Mesenchymal stem cell (in vitro differentiated cells and primary cell): Measurements from ENCODE around the gene MS4A6A.
"Not testable (repeated sequence)": the region's sequence is repeated elsewhere in the genome, so short reads cannot be mapped to it uniquely, and the experiment has no call there.

Source experiments
- DNase-seq: peaks from one replicate; pipeline ENCODE4 v3.0.0-alpha.2; 2013
- H2AFZ ChIP-seq: one replicate; pipeline ENCODE4 v1.6.1; 2013; ENCODE audit warnings: low read depth, mild to moderate bottlenecking, control low read depth, inconsistent platforms, low read length, moderate library complexity
- H2AK5ac ChIP-seq: 2 replicates; pipeline ENCODE4 v1.6.1; 2013; ENCODE audit warnings: low read length, moderate library complexity, mild to moderate bottlenecking, inconsistent platforms; ENCODE audit not compliant: severe bottlenecking
- H2BK120ac ChIP-seq: one replicate; pipeline ENCODE4 v1.6.1; 2013; ENCODE audit warnings: low read depth, mild to moderate bottlenecking, inconsistent platforms, low read length, moderate library complexity
- H2BK12ac ChIP-seq, 2 experiments: one replicate each; pipeline ENCODE4 v1.6.1; 2013; ENCODE audit warnings: inconsistent platforms in 2 of 2, low read length in 2 of 2, mild to moderate bottlenecking in 2 of 2, moderate library complexity in 2 of 2, control low read depth in 1 of 2
- H2BK15ac ChIP-seq: one replicate; pipeline ENCODE4 v1.6.1; 2013; ENCODE audit warnings: mild to moderate bottlenecking, low read depth, inconsistent platforms; ENCODE audit not compliant: poor library complexity, severe bottlenecking
- H2BK5ac ChIP-seq: 2 replicates; pipeline ENCODE4 v1.6.1; 2013; ENCODE audit warnings: low read depth, mild to moderate bottlenecking, low read length, control low read depth, inconsistent platforms; ENCODE audit not compliant: poor library complexity, severe bottlenecking
- H3K14ac ChIP-seq, 2 experiments: one replicate each; pipeline ENCODE4 v1.6.1; 2013; ENCODE audit warnings: inconsistent platforms in 2 of 2, low read length in 2 of 2, control low read depth in 1 of 2, mild to moderate bottlenecking in 1 of 2, moderate library complexity in 1 of 2
- H3K18ac ChIP-seq, 2 experiments: one replicate each; pipeline ENCODE4 v1.6.1; 2013; ENCODE audit warnings: inconsistent platforms in 2 of 2, low read length in 2 of 2, control low read depth in 1 of 2, low read depth in 1 of 2, mild to moderate bottlenecking in 1 of 2
- H3K23ac ChIP-seq, 2 experiments: one replicate each; pipeline ENCODE4 v1.6.1; 2013; ENCODE audit warnings: inconsistent platforms in 2 of 2, low read length in 2 of 2, mild to moderate bottlenecking in 2 of 2, moderate library complexity in 2 of 2, control low read depth in 1 of 2
- H3K27ac ChIP-seq: 2 replicates; pipeline ENCODE4 v1.5.1; 2013; ENCODE audit warnings: mild to moderate bottlenecking, moderate library complexity, low read length, control low read depth, inconsistent platforms; ENCODE audit not compliant: poor library complexity, severe bottlenecking
- H3K27me3 ChIP-seq, 2 experiments: 2 replicates each; pipeline versions ENCODE4 v1.6.1 to v1.7.0; 2013; ENCODE audit warnings: low read length in 2 of 2, mild to moderate bottlenecking in 2 of 2, moderate library complexity in 2 of 2, control low read depth in 1 of 2, inconsistent platforms in 1 of 2; ENCODE audit not compliant: control insufficient read depth in 1 of 2, insufficient read depth in 1 of 2
- H3K36me3 ChIP-seq, 2 experiments: 2 replicates each; pipeline versions ENCODE4 v1.6.1 to v1.7.0; 2013; ENCODE audit warnings: low read length in 2 of 2, control low read depth in 1 of 2, inconsistent platforms in 1 of 2, low read depth in 1 of 2, mild to moderate bottlenecking in 1 of 2; ENCODE audit not compliant: insufficient read depth in 2 of 2, control insufficient read depth in 1 of 2
- H3K4ac ChIP-seq, 2 experiments: one replicate each; pipeline ENCODE4 v1.6.1; 2013; ENCODE audit warnings: inconsistent platforms in 2 of 2, low read length in 2 of 2, mild to moderate bottlenecking in 2 of 2, moderate library complexity in 2 of 2, control low read depth in 1 of 2, low read depth in 1 of 2
- H3K4me1 ChIP-seq: 2 replicates; pipeline ENCODE4 v1.6.1; 2013; ENCODE audit warnings: low read depth, low read length, control low read depth; ENCODE audit not compliant: control insufficient read depth, insufficient read depth
- H3K4me2 ChIP-seq: 2 replicates; pipeline ENCODE4 v1.6.1; 2013; ENCODE audit warnings: low read length, mild to moderate bottlenecking, inconsistent platforms; ENCODE audit not compliant: poor library complexity, severe bottlenecking
- H3K4me3 ChIP-seq, 2 experiments: 2 replicates each; pipeline versions ENCODE4 v1.5.1 to v1.7.0; 2013; ENCODE audit warnings: low read length in 2 of 2, mild to moderate bottlenecking in 2 of 2, control low read depth in 1 of 2, low read depth in 1 of 2; ENCODE audit not compliant: insufficient read depth in 1 of 2
- H3K79me1 ChIP-seq: replicated peaks from 2 replicates; pipeline ENCODE4 v1.6.1; 2013; ENCODE audit warnings: mild to moderate bottlenecking, control low read depth, low read length, inconsistent platforms; ENCODE audit not compliant: poor library complexity, severe bottlenecking
- H3K9ac ChIP-seq: 2 replicates; pipeline ENCODE4 v1.7.0; 2013; ENCODE audit warnings: mild to moderate bottlenecking, low read length, moderate library complexity
- H3K9me3 ChIP-seq: 2 replicates; pipeline ENCODE4 v1.7.0; 2013; ENCODE audit warnings: mild to moderate bottlenecking, low read length; ENCODE audit not compliant: control insufficient read depth
- H4K8ac ChIP-seq: one replicate; pipeline ENCODE4 v1.6.1; 2013; ENCODE audit warnings: inconsistent platforms, mild to moderate bottlenecking, low read length, moderate library complexity
- H4K91ac ChIP-seq: one replicate; pipeline ENCODE4 v1.6.1; 2013; ENCODE audit warnings: mild to moderate bottlenecking, low read length, inconsistent platforms
- WGBS: methylation state at CpG from one replicate; pipeline ENCODE4 v1.1.7; 2013; ENCODE audit warnings: mixed read lengths; 5-methylcytosine and 5-hydroxymethylcytosine counted together

Gene MS4A6A

GRCh38 chr11:60185512-60185827 lies 2.6 kb upstream of the MS4A6A start:
- not testable (repeated sequence) for H2BK120ac ChIP-seq, H3K14ac ChIP-seq, DNase-seq, H2AFZ ChIP-seq, H3K9ac ChIP-seq, H3K4me2 ChIP-seq, H3K27ac ChIP-seq, H3K27me3 ChIP-seq, H4K8ac ChIP-seq, H3K4ac ChIP-seq, H2BK12ac ChIP-seq, H3K18ac ChIP-seq, H2AK5ac ChIP-seq, H4K91ac ChIP-seq, H3K79me1 ChIP-seq, H3K9me3 ChIP-seq, H2BK15ac ChIP-seq, H3K23ac ChIP-seq, H3K36me3 ChIP-seq, H3K4me1 ChIP-seq, H2BK5ac ChIP-seq, H3K4me3 ChIP-seq
- WGBS: 53% methylated on average over 2 of the region's 2 CpGs

- H3K9ac ChIP-seq: no peak overlapping the region
- no peak overlapping the region for H3K18ac ChIP-seq
- no peaks in the 10 kb centered on the region for H3K4me1 ChIP-seq
- H3K9me3 ChIP-seq: no peaks in the 10 kb centered on the region
- no peak overlapping the region for H2BK15ac ChIP-seq
- no peak overlapping the region for H3K4me3 ChIP-seq
- H2AK5ac ChIP-seq: no peak overlapping the region
- H2BK5ac ChIP-seq: no peak overlapping the region
- H3K27ac ChIP-seq: no peak overlapping the region
- no peak overlapping the region for H2BK120ac ChIP-seq
- no peak for DNase-seq
- H3K23ac ChIP-seq: no peak overlapping the region
- no peak overlapping the region for H3K4me2 ChIP-seq
- H2BK12ac ChIP-seq: no peak overlapping the region
- H3K4ac ChIP-seq: no peak overlapping the region
- H4K8ac ChIP-seq: no peak overlapping the region
- WGBS: 40% methylated on average over 1 of the region's 1 CpG
- no peak overlapping the region for H4K91ac ChIP-seq
- no peak overlapping the region for H3K14ac ChIP-seq
- H2AFZ ChIP-seq: no peak overlapping the region
- peaks cover 0 to 6% of the 10 kb centered on the region in 2 experiments for H3K27me3 ChIP-seq
- no peaks in the 10 kb centered on the region for H3K36me3 ChIP-seq
- H3K79me1 ChIP-seq: no peaks in the 10 kb centered on the region
Observed at GRCh38 chr11:60184824-60185511, 2.1 kb upstream of the MS4A6A start.

DNA sequence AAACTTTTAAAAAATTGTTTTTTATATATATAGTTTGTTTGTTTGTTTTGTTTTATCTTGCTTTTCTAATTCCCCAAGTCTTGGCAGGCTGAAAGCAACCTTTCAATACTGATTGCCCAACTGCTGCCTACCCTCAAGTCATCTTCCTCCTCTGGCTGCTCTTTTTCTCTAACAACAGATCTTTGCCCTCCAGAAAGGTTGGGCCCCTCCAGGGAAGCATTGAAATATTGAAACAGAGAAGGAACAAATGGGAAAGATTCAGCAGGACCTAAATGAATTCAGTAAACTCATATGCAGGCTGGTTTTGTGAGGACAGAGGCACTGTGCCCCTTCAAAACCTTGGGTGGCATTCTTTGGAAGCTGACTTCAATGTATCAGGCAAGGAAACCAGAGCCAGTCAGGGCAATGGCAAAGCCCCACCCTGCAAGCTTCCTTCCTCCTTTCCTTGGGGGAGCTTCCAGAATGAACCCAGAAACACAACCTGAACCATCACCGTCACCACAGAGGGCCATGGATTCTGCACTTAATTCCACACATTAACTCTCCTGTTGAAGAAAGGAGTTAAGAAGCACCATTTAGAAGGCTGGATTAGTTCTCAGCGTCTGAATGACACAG lies 815 bp upstream of the MS4A6A start:
- no peak overlapping the region for H2BK15ac ChIP-seq
- H3K4me2 ChIP-seq: no peak overlapping the region
- peaks cover 0 to 6% of the 10 kb centered on the region in 2 experiments for H3K27me3 ChIP-seq
- H3K4ac ChIP-seq: no peak overlapping the region
- H3K9me3 ChIP-seq: no peaks in the 10 kb centered on the region
- no peaks in the 10 kb centered on the region for H3K79me1 ChIP-seq
- no peaks in the 10 kb centered on the region for H3K36me3 ChIP-seq
- DNase-seq: no peak
- no peak overlapping the region for H3K27ac ChIP-seq
- no peak overlapping the region for H3K4me3 ChIP-seq
- no peaks in the 10 kb centered on the region for H3K4me1 ChIP-seq
- 50% methylated on average over 1 of the region's 2 CpGs for WGBS
- no peak overlapping the region for H2BK5ac ChIP-seq
- H3K23ac ChIP-seq: no peak overlapping the region
- no peak overlapping the region for H4K8ac ChIP-seq
- H2BK120ac ChIP-seq: no peak overlapping the region
- H3K18ac ChIP-seq: no peak overlapping the region
- no peak overlapping the region for H2BK12ac ChIP-seq
- no peak overlapping the region for H3K9ac ChIP-seq
- H4K91ac ChIP-seq: no peak overlapping the region
- no peak overlapping the region for H3K14ac ChIP-seq
- H2AFZ ChIP-seq: no peak overlapping the region
- no peak overlapping the region for H2AK5ac ChIP-seq

GRCh38 chr11:60175860-60176275 lies 7.0 kb downstream of the MS4A6A start:
- Histone ChIP-seq H2BK5ac (no peak overlapping the region), H3K27me3 (no peaks in the 10 kb centered on the region), H3K4me3 (no peak overlapping the region), H3K4ac (no peak overlapping the region), H3K4me2 (no peak overlapping the region), H3K23ac (no peak overlapping the region), H2AFZ (no peak overlapping the region), H3K14ac (no peak overlapping the region), H2BK15ac (no peak overlapping the region), H2BK12ac (no peak overlapping the region), H4K91ac (no peak overlapping the region), H3K18ac (no peak overlapping the region), H3K27ac (no peak overlapping the region), H2AK5ac (no peak overlapping the region), H4K8ac (no peak overlapping the region), H3K9ac (no peak overlapping the region), H3K9me3 (no peaks in the 10 kb centered on the region), H2BK120ac (no peak overlapping the region), H3K79me1 (no peaks in the 10 kb centered on the region), H3K36me3 (no peaks in the 10 kb centered on the region), H3K4me1 (no peaks in the 10 kb centered on the region)
- no peak for DNase-seq
- WGBS: 87% methylated on average over 3 of the region's 5 CpGs
